Lung (tissue), 12 donors: ENCODE results near the gene LMF2. TPM values are rescaled to one million over a fixed set of nuclear protein-coding genes. Genes with fewer than 3 reads are reported as not detected.

Source experiments
- ATAC-seq: fragments of 200-7000 bp; cut with Tn5 transposase; one replicate; pipeline ENCODE4 v1.9.1; 2020; ENCODE audit warnings: moderate number of reproducible peaks; ENCODE audit not compliant: insufficient read depth, low FRiP score
- DNase-seq, 3 donors: peaks; one replicate each; pipeline ENCODE4 v3.0.0-alpha.2; 2013 to 2017
- H3K27ac ChIP-seq, 2 donors: one replicate each; pipeline ENCODE4 v1.5.1; 2013; ENCODE audit warnings: mild to moderate bottlenecking in 2 of 2, moderate library complexity in 2 of 2, control low read depth in 1 of 2, inconsistent platforms in 1 of 2, low read depth in 1 of 2, low read length in 1 of 2
- H3K27me3 ChIP-seq, 3 donors: one replicate each; pipeline ENCODE4 v1.5.1; 2013; ENCODE audit warnings: low read length in 2 of 3; ENCODE audit not compliant: control insufficient read depth in 3 of 3, insufficient read depth in 3 of 3
- H3K36me3 ChIP-seq, 4 donors: one replicate each; pipeline ENCODE4 v1.5.1; 2013; ENCODE audit warnings: low read length in 4 of 4, mild to moderate bottlenecking in 1 of 4, moderate library complexity in 1 of 4; ENCODE audit not compliant: control insufficient read depth in 4 of 4, insufficient read depth in 4 of 4
- H3K4me1 ChIP-seq, 5 donors: one replicate each; pipeline ENCODE4 v1.5.1; 2013; ENCODE audit warnings: low read length in 5 of 5, mild to moderate bottlenecking in 2 of 5, moderate library complexity in 1 of 5; ENCODE audit not compliant: control insufficient read depth in 5 of 5, insufficient read depth in 5 of 5
- H3K4me3 ChIP-seq: one replicate; pipeline ENCODE4 v1.5.1; 2013; ENCODE audit warnings: mild to moderate bottlenecking, control low read depth, moderate library complexity
- H3K9ac ChIP-seq, 2 donors: one replicate each; pipeline ENCODE4 v1.5.1; 2013; ENCODE audit warnings: low read length in 2 of 2, control low read depth in 1 of 2; ENCODE audit not compliant: insufficient read depth in 1 of 2
- H3K9me3 ChIP-seq, 4 donors: one replicate each; pipeline ENCODE4 v1.5.1; 2013; ENCODE audit warnings: low read length in 3 of 4, mild to moderate bottlenecking in 1 of 4, moderate library complexity in 1 of 4; ENCODE audit not compliant: control insufficient read depth in 4 of 4, insufficient read depth in 3 of 4
- WGBS, 2 donors: extraction: QIAGEN DNeasy Blood & Tissue Kit; methylation state at CpG; one replicate each; pipeline ENCODE4 v1.1.7; 2013; 5-methylcytosine and 5-hydroxymethylcytosine counted together
- polyA plus RNA-seq, 2 donors: library from polyadenylated mRNA; stranded (reverse); fragments of 200-250 nt; gene quantifications; one replicate each; pipeline ENCODE4 v1.2.1, GENCODE V29; 2013
- total RNA-seq, 2 donors: library from RNA; depleted of rRNA in 1 of 2; stranded (reverse); fragments of >200 nt in 1 of 2; gene quantifications; one replicate each; pipeline ENCODE4 v1.2.1, GENCODE V29; 2014 to 2021
- TF ChIP-seq, protein P1 (sequence below): IDR thresholded peaks from 2 replicates; pipeline ENCODE4 v1.5.1; 2012; ENCODE audit warnings: mild to moderate bottlenecking; ENCODE audit errors: control extremely low read depth, extremely low read depth
- donor health status: control.
- donor health status: control.
- donor health status: Bipolar disorder and iron deficiency.
- donor health status: healthy.
- donor health status: DM: yes; HTN: yes; CAD: no.

LMF2 gene
- total and polyA plus RNA-seq, 4 donors = 29.8 to 84.6 (median 50.4) TPM

GRCh38 chr22:50551160-50551752 is 43.8 kb upstream of the LMF2 start:
- H3K27me3 ChIP-seq = peaks cover 4 to 35% (median 19%) of the 10 kb centered on the region in 3 donors
- DNase-seq (no peak), ATAC-seq (no peak)
- H3K9me3 ChIP-seq = no peaks in the 10 kb centered on the region
- 96 to 97% methylated on average over 11 of the region's 11 CpGs for WGBS, 2 donors
- H3K27ac ChIP-seq = no peak overlapping the region
- no peaks in the 10 kb centered on the region for H3K36me3 ChIP-seq
- TF ChIP-seq, protein P1, sequence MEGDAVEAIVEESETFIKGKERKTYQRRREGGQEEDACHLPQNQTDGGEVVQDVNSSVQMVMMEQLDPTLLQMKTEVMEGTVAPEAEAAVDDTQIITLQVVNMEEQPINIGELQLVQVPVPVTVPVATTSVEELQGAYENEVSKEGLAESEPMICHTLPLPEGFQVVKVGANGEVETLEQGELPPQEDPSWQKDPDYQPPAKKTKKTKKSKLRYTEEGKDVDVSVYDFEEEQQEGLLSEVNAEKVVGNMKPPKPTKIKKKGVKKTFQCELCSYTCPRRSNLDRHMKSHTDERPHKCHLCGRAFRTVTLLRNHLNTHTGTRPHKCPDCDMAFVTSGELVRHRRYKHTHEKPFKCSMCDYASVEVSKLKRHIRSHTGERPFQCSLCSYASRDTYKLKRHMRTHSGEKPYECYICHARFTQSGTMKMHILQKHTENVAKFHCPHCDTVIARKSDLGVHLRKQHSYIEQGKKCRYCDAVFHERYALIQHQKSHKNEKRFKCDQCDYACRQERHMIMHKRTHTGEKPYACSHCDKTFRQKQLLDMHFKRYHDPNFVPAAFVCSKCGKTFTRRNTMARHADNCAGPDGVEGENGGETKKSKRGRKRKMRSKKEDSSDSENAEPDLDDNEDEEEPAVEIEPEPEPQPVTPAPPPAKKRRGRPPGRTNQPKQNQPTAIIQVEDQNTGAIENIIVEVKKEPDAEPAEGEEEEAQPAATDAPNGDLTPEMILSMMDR = no peak
- H3K4me1 ChIP-seq = peaks cover 0 to 11% (median 0%) of the 10 kb centered on the region in 5 donors
- no peak overlapping the region for H3K4me3 ChIP-seq
- no peak overlapping the region for H3K9ac ChIP-seq

DNA sequence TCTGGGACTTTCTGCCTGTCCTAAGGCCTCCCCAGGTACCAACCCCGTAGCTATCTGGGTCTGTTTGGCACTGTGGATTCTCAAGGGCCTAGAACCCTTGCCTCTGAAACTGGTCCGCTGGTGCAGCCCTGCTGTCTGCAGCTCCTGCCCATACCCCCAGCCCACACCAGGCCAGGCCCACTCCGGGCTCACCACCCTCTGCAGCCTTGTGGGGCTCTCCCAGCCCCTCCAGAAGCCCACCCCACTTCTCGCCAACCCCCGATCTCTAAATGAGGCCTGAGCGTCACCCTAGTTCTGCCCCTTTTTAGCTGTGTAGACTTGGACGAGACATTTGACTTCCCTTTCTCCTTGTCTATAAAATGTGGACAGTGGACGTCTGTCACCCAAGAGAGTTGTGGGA is 42.9 kb upstream of the LMF2 start:
- TF ChIP-seq, protein P1 = no peak
- Histone ChIP-seq H3K9ac (no peak overlapping the region), H3K9me3 (no peaks in the 10 kb centered on the region), H3K27me3 (peaks cover 4 to 43% (median 23%) of the 10 kb centered on the region in 3 donors), H3K4me3 (no peak overlapping the region), H3K27ac (no peak overlapping the region), H3K36me3 (no peaks in the 10 kb centered on the region), H3K4me1 (peaks cover 0 to 11% (median 0%) of the 10 kb centered on the region in 5 donors)
- DNase-seq (no peak), ATAC-seq (no peak)
- WGBS, 2 donors = 93 to 94% methylated on average over 8 of the region's 8 CpGs

GRCh38 chr22:50548921-50549790 is 41.7 kb upstream of the LMF2 start:
- WGBS, 2 donors = 62 to 64% methylated on average over 64 to 68 of the region's 68 CpGs
- no peak for DNase-seq
- Histone ChIP-seq H3K9me3 (no peaks in the 10 kb centered on the region), H3K36me3 (no peaks in the 10 kb centered on the region), H3K4me1 (peaks cover 0 to 19% (median 0%) of the 10 kb centered on the region in 5 donors), H3K4me3 (no peak overlapping the region), H3K27me3 (peaks cover 4 to 53% (median 34%) of the 10 kb centered on the region in 3 donors), H3K9ac (no peak overlapping the region), H3K27ac (no peak overlapping the region)
- TF ChIP-seq, protein P1 = no peak
- no peak for ATAC-seq
